Neural cell (in vitro differentiated cells): ENCODE data around the gene NGB. TPM values are rescaled to one million over a fixed set of nuclear protein-coding genes. Genes with fewer than 3 reads are reported as not detected.

Experiments used
- H2AFZ ChIP-seq: fragments of 200-600, 300-800 bp; sonication (generic), shearing (Covaris generic); 2 replicates; pipeline ENCODE4 v1.6.0; 2014; ENCODE audit warnings: low read depth, mild to moderate bottlenecking, antibody characterized with exemption, low read length, moderate library complexity
- H3F3A ChIP-seq: fragments of 200-600 bp; shearing (Covaris generic); 2 replicates; pipeline ENCODE4 v1.6.1; 2016; ENCODE audit warnings: mild to moderate bottlenecking, moderate library complexity, mixed read lengths, antibody characterized with exemption, low read length; ENCODE audit not compliant: insufficient read depth, poor library complexity, severe bottlenecking
- H3K27ac ChIP-seq: fragments of 200-600, 300-800 bp; sonication (generic), shearing (Covaris generic); 2 replicates; pipeline ENCODE4 v1.5.1; 2014; ENCODE audit warnings: mild to moderate bottlenecking, low read length, moderate library complexity
- H3K27me3 ChIP-seq: fragments of 300-800, 200-600 bp; sonication (generic), shearing (Covaris generic); 2 replicates; pipeline ENCODE4 v1.6.0; 2014; ENCODE audit warnings: mild to moderate bottlenecking, low read depth, low read length, moderate library complexity; ENCODE audit not compliant: insufficient read depth
- H3K36me3 ChIP-seq: fragments of 300-800, 200-600 bp; sonication (generic), shearing (Covaris generic); 2 replicates; pipeline ENCODE4 v1.5.1; 2014; ENCODE audit warnings: mild to moderate bottlenecking, antibody characterized with exemption, low read length, moderate library complexity; ENCODE audit not compliant: insufficient read depth
- H3K4me2 ChIP-seq: fragments of 300-800, 200-600 bp; sonication (generic), shearing (Covaris generic); 2 replicates; pipeline ENCODE4 v1.6.0; 2014; ENCODE audit warnings: mild to moderate bottlenecking, low read length
- H3K4me3 ChIP-seq: fragments of 300-800, 200-600 bp; sonication (generic), shearing (Covaris generic); 2 replicates; pipeline ENCODE4 v1.5.1; 2014; ENCODE audit warnings: mild to moderate bottlenecking, low read length, moderate library complexity
- H3K79me2 ChIP-seq: fragments of 200-600 bp; shearing (Covaris generic); replicated peaks from 2 replicates; pipeline ENCODE4 v1.6.0; 2014; ENCODE audit warnings: mild to moderate bottlenecking, low read length, moderate library complexity; ENCODE audit not compliant: insufficient read depth
- H3K9ac ChIP-seq: fragments of 300-800, 200-600 bp; sonication (generic), shearing (Covaris generic); 2 replicates; pipeline ENCODE4 v1.6.1; 2016; ENCODE audit warnings: mild to moderate bottlenecking, low read length, mixed read lengths
- H3K9me2 ChIP-seq: fragments of 200-600 bp; shearing (Covaris generic); 2 replicates; pipeline ENCODE4 v1.6.1; 2016; ENCODE audit warnings: mild to moderate bottlenecking, low read length, mixed read lengths; ENCODE audit not compliant: insufficient read depth
- H3K9me3 ChIP-seq: fragments of 200-600, 300-800 bp; sonication (generic), shearing (Covaris generic); 2 replicates; pipeline ENCODE4 v1.6.1; 2016; ENCODE audit warnings: mild to moderate bottlenecking, mixed run types, low read length, moderate library complexity, mixed read lengths
- H4K20me1 ChIP-seq: fragments of 200-600 bp; shearing (Covaris generic); 2 replicates; pipeline ENCODE4 v1.6.1; 2016; ENCODE audit warnings: mild to moderate bottlenecking, mixed run types; ENCODE audit not compliant: insufficient read depth
- CTCF ChIP-seq: fragments of 450-650 bp; IDR thresholded peaks from 2 replicates; pipeline ENCODE4 v1.5.1; 2014; ENCODE audit warnings: antibody characterized with exemption, mild to moderate bottlenecking, moderate library complexity; ENCODE audit not compliant: poor library complexity, severe bottlenecking
- EP300 ChIP-seq: fragments of 450-650 bp; conservative IDR thresholded peaks from 2 replicates; pipeline ENCODE4 v1.6.1; 2014; ENCODE audit warnings: antibody characterized with exemption, mild to moderate bottlenecking, moderate library complexity; ENCODE audit not compliant: poor library complexity, severe bottlenecking
- EZH2 ChIP-seq: fragments of 200-600, 300-800 bp; shearing (Covaris generic), sonication (generic); IDR thresholded peaks from 2 replicates; pipeline ENCODE4 v1.6.1; 2014; ENCODE audit warnings: antibody characterized with exemption, low read length, borderline replicate concordance, mild to moderate bottlenecking; ENCODE audit not compliant: insufficient read depth, poor library complexity, severe bottlenecking
- MXI1 ChIP-seq: fragments of 450-650 bp; conservative IDR thresholded peaks from 2 replicates; pipeline ENCODE4 v1.6.1; 2014; ENCODE audit warnings: antibody characterized with exemption, mild to moderate bottlenecking; ENCODE audit not compliant: poor library complexity, severe bottlenecking
- POLR2AphosphoS5 ChIP-seq: IDR thresholded peaks from 2 replicates; pipeline ENCODE4 v1.6.1; 2012
- RAD21 ChIP-seq: fragments of 450-650 bp; conservative IDR thresholded peaks from 2 replicates; pipeline ENCODE4 v1.6.1; 2014; ENCODE audit warnings: antibody characterized with exemption, mild to moderate bottlenecking, moderate library complexity
- SMC3 ChIP-seq: fragments of 450-650 bp; conservative IDR thresholded peaks from 2 replicates; pipeline ENCODE4 v1.6.1; 2014; ENCODE audit warnings: antibody characterized with exemption, mild to moderate bottlenecking, moderate library complexity; ENCODE audit not compliant: poor library complexity
- TAF1 ChIP-seq: IDR thresholded peaks from 2 replicates; pipeline ENCODE4 v1.6.1; 2012; ENCODE audit warnings: low read depth
- polyA plus RNA-seq: library from polyadenylated mRNA; depleted of rRNA; stranded (reverse); fragments of >200 nt; gene quantifications from 2 replicates; pipeline ENCODE4 v1.2.3, GENCODE V29; 2014
- TF ChIP-seq, protein P1 (sequence below): IDR thresholded peaks from 2 replicates; pipeline ENCODE4 v1.6.1; 2012; ENCODE audit warnings: borderline replicate concordance

Gene NGB
- polyA plus RNA-seq, 1 donor from 2014 or later = 0.87 TPM

- no peak overlapping the region for H3K4me2 ChIP-seq
- no peaks in the 10 kb centered on the region for H3K27me3 ChIP-seq
- no peaks in the 10 kb centered on the region for H3K79me2 ChIP-seq
- H3F3A ChIP-seq = no peaks in the 10 kb centered on the region
- H3K27ac ChIP-seq = no peak overlapping the region
- no peaks in the 10 kb centered on the region for H3K9me3 ChIP-seq
- no peak for TF ChIP-seq SMC3
- no peaks in the 10 kb centered on the region for H3K9me2 ChIP-seq
- no peak overlapping the region for H2AFZ ChIP-seq
- peaks cover 5% of the 10 kb centered on the region for H3K36me3 ChIP-seq
- no peaks in the 10 kb centered on the region for H4K20me1 ChIP-seq
- no peak overlapping the region for H3K4me3 ChIP-seq
- no peak overlapping the region for H3K9ac ChIP-seq
These were observed 24.2 kb downstream of the NGB start for GRCh38 chr14:77246784-77247183.

- Histone ChIP-seq H4K20me1 (no peaks in the 10 kb centered on the region), H3K36me3 (peaks cover 5% of the 10 kb centered on the region), H2AFZ (no peak overlapping the region), H3K9me2 (no peaks in the 10 kb centered on the region), H3K4me2 (no peak overlapping the region), H3K27ac (no peak overlapping the region), H3K9me3 (no peaks in the 10 kb centered on the region), H3K9ac (no peak overlapping the region), H3F3A (no peaks in the 10 kb centered on the region), H3K27me3 (no peaks in the 10 kb centered on the region), H3K79me2 (no peaks in the 10 kb centered on the region), H3K4me3 (no peak overlapping the region)
- TF ChIP-seq POLR2AphosphoS5 (no peak), MXI1 (no peak), EP300 (no peak)
These were observed 25.2 kb downstream of the NGB start for GRCh38 chr14:77245820-77246219.

GRCh38 chr14:77243853-77244252 is 27.2 kb downstream of the NGB start:
- Histone ChIP-seq H3K9me3 (no peaks in the 10 kb centered on the region), H3K27ac (no peak overlapping the region), H3F3A (no peaks in the 10 kb centered on the region), H3K36me3 (peaks cover 5% of the 10 kb centered on the region), H2AFZ (no peak overlapping the region), H3K9ac (no peak overlapping the region), H3K4me2 (no peak overlapping the region), H3K79me2 (no peaks in the 10 kb centered on the region), H3K9me2 (no peaks in the 10 kb centered on the region), H3K27me3 (no peaks in the 10 kb centered on the region), H4K20me1 (no peaks in the 10 kb centered on the region), H3K4me3 (no peak overlapping the region)
- TF ChIP-seq MXI1 (no peak), EP300 (no peak), POLR2AphosphoS5 (no peak), TAF1 (no peak), RAD21 (no peak)
- TF ChIP-seq, protein P1, sequence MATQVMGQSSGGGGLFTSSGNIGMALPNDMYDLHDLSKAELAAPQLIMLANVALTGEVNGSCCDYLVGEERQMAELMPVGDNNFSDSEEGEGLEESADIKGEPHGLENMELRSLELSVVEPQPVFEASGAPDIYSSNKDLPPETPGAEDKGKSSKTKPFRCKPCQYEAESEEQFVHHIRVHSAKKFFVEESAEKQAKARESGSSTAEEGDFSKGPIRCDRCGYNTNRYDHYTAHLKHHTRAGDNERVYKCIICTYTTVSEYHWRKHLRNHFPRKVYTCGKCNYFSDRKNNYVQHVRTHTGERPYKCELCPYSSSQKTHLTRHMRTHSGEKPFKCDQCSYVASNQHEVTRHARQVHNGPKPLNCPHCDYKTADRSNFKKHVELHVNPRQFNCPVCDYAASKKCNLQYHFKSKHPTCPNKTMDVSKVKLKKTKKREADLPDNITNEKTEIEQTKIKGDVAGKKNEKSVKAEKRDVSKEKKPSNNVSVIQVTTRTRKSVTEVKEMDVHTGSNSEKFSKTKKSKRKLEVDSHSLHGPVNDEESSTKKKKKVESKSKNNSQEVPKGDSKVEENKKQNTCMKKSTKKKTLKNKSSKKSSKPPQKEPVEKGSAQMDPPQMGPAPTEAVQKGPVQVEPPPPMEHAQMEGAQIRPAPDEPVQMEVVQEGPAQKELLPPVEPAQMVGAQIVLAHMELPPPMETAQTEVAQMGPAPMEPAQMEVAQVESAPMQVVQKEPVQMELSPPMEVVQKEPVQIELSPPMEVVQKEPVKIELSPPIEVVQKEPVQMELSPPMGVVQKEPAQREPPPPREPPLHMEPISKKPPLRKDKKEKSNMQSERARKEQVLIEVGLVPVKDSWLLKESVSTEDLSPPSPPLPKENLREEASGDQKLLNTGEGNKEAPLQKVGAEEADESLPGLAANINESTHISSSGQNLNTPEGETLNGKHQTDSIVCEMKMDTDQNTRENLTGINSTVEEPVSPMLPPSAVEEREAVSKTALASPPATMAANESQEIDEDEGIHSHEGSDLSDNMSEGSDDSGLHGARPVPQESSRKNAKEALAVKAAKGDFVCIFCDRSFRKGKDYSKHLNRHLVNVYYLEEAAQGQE = no peak

DNA sequence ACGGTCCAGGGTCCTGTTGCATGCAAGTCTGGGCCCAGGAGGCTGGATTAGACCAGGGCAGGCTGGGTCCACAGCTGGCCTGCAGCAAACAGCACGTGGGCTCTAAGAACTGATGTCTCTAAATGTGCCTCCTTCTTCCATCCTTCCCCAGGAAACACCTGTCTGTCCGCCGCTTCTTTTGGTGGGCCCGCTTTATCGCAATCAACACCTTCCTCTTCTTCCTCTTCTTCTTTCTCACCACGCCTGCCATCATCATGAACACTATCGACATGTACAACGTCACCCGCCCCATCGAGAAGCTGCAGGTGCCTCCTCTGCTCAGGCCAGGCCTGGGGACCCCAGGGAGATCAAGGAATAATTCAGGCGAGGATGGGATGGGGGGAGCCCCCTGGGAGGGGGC is 28.3 kb downstream of the NGB start:
- Histone ChIP-seq H3K9ac (no peak overlapping the region), H3K79me2 (no peaks in the 10 kb centered on the region), H3K4me2 (no peak overlapping the region), H3K36me3 (peaks cover 5% of the 10 kb centered on the region), H3K4me3 (no peak overlapping the region), H3K9me3 (no peaks in the 10 kb centered on the region), H2AFZ (no peak overlapping the region), H3F3A (no peaks in the 10 kb centered on the region), H3K27ac (no peak overlapping the region), H3K9me2 (no peaks in the 10 kb centered on the region), H3K27me3 (no peaks in the 10 kb centered on the region), H4K20me1 (no peaks in the 10 kb centered on the region)
- TF ChIP-seq EZH2 = no peak
- TF ChIP-seq, protein P1 = no peak
- TF ChIP-seq MXI1 = no peak
- TF ChIP-seq EP300 = no peak
- TF ChIP-seq TAF1 = no peak
- TF ChIP-seq RAD21 = no peak
- TF ChIP-seq POLR2AphosphoS5 = no peak
- no peak for TF ChIP-seq SMC3
- TF ChIP-seq CTCF = no peak
